ENCODE data around the gene NAA11. TPM values are rescaled to one million over a fixed set of nuclear protein-coding genes. Genes with fewer than 3 reads are reported as not detected.
A peak's percentile ranks its signal among the peaks of the same experiment; 100 is the strongest.

NAA11 gene
- total RNA-seq (not detected), polyA plus RNA-seq (not detected), total RNA-seq (0 reads per million in 6 experiments)

DNA sequence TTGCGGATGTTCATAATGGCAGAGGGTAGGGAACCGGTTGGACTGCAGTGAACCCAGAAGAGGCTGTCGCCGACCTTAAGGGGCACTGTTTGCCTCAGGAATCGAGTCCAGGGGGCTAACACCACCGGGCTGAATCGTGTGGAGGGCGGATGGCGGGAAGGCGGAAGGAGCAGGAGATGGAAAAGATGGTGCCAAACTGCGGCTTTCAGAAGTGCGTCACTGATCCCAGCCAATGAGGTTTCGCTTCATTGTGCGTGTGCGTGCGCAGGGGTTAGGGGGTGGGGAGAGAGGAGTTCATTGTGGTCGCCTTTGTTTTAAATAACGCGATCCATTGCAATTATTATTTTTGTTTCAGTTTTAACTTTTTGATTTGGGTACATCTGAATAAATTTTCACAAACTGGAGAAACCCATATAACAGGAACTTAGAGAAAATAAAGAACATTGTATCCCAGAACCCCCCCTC is at the start of gene NAA11:
Gene NAA11, minus strand, starts transcription at position 198 of the 465 bp plus-strand sequence. Its CDS starts 184 bp downstream, at position 14.
- DNase-seq = no peak
- Mint-ChIP-seq H3K27me3 (no peaks in the 10 kb centered on the region), H3K9me3 (no peaks in the 10 kb centered on the region), H3K4me1 (no peaks in the 10 kb centered on the region), H3K36me3 (no peaks in the 10 kb centered on the region), H3K27ac (no peak within 1 kb of the TSS), H3K4me3 (no peak within 1 kb of the TSS)
- no peak for ATAC-seq
- POLR2A ChIA-PET = no interaction called here

DNA sequence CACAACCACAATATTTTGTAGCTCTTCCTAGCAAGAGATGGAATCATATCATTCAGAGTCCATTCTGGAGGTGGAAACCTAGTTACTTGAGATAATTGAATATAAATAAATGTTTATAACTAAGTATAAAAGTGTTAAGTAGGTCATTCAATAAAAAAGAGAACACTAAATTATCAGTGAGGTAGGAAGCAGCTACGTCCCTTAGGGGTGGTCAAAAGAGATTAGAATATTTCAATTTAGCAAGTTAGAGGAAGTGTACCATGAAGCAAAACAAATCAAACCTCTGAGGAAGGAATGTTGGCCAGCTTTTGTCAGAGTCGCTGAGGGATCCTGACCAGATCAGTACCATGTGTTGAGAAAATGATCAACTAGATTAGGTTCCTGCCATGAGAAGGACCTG is 44.2 kb upstream of the NAA11 start:
- ATAC-seq = no peak

DNA sequence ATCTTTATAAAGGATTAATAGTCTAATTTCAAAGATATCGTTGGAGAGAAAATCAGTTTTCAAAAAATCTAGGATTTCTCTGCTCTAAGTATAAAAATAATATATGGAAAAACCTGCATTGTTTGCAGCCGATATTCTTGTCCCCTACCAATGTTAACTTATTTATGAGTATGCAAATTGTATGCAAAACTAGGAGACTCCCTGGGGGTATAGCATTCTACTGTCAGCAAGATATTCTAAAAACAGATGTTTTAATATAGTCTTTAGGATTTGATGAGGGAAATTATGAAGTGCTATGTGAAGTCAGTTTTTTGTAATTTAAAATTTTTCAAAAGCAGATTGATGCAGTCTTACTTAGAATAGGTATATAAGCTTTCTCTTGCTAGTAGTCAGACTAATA is 41.2 kb upstream of the NAA11 start:
- ATAC-seq = no peak
- POLR2A ChIA-PET = no interaction called here
- no peak for DNase-seq

More for the DNA sequence above, 44.2 kb upstream of the NAA11 start:
- POLR2A ChIA-PET = no interaction called here
- no peaks in the 10 kb centered on the region for H3K4me1 Mint-ChIP-seq
- H3K4me3 Mint-ChIP-seq = no peak overlapping the region
- H3K36me3 Mint-ChIP-seq = no peaks in the 10 kb centered on the region
- H3K9me3 Mint-ChIP-seq = peaks cover 0 to 3% (median 0%) of the 10 kb centered on the region in 9 donors
- H3K27ac Mint-ChIP-seq = no peak overlapping the region
- no peak for DNase-seq
- H3K27me3 Mint-ChIP-seq = no peaks in the 10 kb centered on the region

DNA sequence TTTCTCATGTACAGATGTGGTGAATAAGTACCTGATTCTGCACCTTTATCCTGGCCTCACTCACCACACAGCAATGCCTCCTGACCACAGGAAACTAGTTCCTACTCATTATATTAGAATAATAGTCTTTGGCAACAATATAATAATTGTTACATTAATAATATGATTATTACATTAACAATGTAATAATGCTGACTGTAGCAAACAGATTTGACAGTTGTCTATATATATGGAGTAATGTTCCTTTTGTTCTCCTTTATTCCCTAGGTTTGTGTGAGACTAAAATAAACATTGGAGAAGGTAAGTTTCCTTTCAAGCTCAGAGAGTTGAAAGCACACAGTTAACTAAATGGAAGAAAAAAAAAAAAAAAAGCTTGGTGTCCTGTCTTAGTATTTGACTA is 40.6 kb upstream of the NAA11 start:
- no peaks in the 10 kb centered on the region for H3K36me3 Mint-ChIP-seq
- H3K27me3 Mint-ChIP-seq = no peaks in the 10 kb centered on the region
- no peak overlapping the region for H3K27ac Mint-ChIP-seq
- H3K4me3 Mint-ChIP-seq = no peak overlapping the region
- H3K4me1 Mint-ChIP-seq = no peaks in the 10 kb centered on the region
- no peak for DNase-seq
- H3K9me3 Mint-ChIP-seq = peaks cover 0 to 3% (median 0%) of the 10 kb centered on the region in 9 donors
- ATAC-seq = no peak
- POLR2A ChIA-PET = no interaction called here

More for the DNA sequence above, 41.2 kb upstream of the NAA11 start:
- Mint-ChIP-seq H3K36me3 (no peaks in the 10 kb centered on the region), H3K27ac (no peak overlapping the region), H3K4me3 (no peak overlapping the region), H3K27me3 (no peaks in the 10 kb centered on the region), H3K9me3 (peaks cover 0 to 3% (median 0%) of the 10 kb centered on the region in 9 donors), H3K4me1 (no peaks in the 10 kb centered on the region)

DNA sequence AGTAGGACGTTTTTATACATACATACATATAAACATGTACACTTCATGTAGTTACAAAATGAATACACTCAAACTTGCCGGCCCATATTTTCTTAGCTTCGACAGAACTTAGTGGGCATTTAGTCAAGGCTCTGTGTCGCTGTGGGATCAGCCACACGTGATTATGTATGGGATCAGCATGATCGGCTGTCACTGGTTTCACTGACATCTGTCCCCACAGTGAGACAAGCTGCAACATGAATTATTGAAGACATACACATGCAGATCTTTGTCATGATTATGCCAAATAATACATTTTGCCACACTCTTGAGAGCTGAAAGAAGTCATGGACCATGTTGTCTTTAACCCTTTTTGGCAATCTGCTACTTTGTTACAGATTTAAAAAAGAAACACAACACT is 38.2 kb upstream of the NAA11 start:
- Mint-ChIP-seq H3K4me1 (no peaks in the 10 kb centered on the region), H3K27ac (no peak overlapping the region), H3K9me3 (no peaks in the 10 kb centered on the region), H3K4me3 (no peak overlapping the region), H3K27me3 (no peaks in the 10 kb centered on the region), H3K36me3 (no peaks in the 10 kb centered on the region)
- ATAC-seq (no peak), DNase-seq (no peak)
- POLR2A ChIA-PET = no interaction called here

DNA sequence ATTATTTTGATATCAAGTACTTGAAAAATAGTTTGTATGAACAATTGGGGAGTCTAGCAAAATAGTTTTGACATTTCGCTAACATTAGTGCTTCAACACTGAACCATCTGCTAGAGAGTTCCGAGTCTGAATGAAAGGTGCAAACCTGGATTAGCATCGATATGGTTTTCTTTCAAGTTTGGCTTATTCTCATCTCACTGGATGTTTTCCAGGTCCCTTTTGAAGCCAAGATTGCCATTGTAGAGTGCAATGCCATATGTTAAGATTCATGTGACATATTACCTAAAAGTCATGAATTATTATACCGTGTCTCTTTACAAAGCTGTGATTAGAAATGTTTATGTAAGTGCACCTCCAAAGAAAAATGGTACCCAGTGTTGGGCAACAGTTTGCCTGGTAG is 36.8 kb upstream of the NAA11 start:
- no peak overlapping the region for H3K4me3 Mint-ChIP-seq
- H3K36me3 Mint-ChIP-seq = no peaks in the 10 kb centered on the region
- no peaks in the 10 kb centered on the region for H3K9me3 Mint-ChIP-seq
- H3K27ac Mint-ChIP-seq = no peak overlapping the region
- POLR2A ChIA-PET = no interaction called here
- DNase-seq (no peak), ATAC-seq (no peak)
- no peaks in the 10 kb centered on the region for H3K4me1 Mint-ChIP-seq
- no peaks in the 10 kb centered on the region for H3K27me3 Mint-ChIP-seq

DNA sequence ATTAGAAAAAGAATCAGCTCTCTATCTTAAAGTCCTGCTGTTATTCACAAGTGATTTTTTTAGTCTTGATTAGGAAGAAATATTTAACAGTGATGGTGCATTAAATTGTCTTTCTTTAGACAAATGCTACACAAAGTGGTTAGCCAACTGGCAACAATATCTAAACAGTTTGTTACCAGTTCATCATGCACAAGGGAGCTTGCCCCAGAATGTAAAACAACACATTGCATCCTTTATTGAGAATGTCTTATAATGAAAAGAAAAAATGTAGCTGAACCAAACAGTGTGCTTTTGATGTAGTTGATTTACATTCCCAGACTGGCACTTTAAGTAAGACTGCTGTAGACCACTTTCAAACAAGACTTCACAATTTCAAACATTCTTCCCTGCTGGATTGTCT is 34.1 kb upstream of the NAA11 start:
- ATAC-seq (no peak), DNase-seq (no peak)
- Mint-ChIP-seq H3K4me1 (no peaks in the 10 kb centered on the region), H3K4me3 (no peak overlapping the region), H3K9me3 (no peaks in the 10 kb centered on the region), H3K27ac (no peak overlapping the region), H3K27me3 (no peaks in the 10 kb centered on the region), H3K36me3 (no peaks in the 10 kb centered on the region)
- POLR2A ChIA-PET = no interaction called here

DNA sequence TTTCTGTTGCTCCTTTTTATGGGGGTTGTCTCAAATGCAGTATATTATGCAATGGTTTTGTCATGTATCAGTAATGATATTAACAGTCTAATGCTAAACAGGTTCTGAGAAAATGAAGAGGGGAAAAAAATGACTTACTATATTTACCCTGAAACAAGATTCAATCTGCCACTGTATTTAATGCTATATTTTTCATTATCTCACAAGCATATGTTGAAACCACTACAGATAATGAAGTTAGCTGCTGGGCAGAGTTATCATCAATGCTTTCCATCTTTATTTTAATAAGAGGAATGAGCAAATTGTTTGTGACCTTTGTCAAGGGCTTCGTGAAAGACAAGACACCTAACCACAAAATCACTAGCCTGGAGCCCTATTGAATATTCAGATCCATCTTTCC is 32.6 kb upstream of the NAA11 start:
- Mint-ChIP-seq H3K4me3 (no peak overlapping the region), H3K4me1 (no peaks in the 10 kb centered on the region), H3K27me3 (no peaks in the 10 kb centered on the region), H3K27ac (no peak overlapping the region), H3K36me3 (no peaks in the 10 kb centered on the region), H3K9me3 (no peaks in the 10 kb centered on the region)
- POLR2A ChIA-PET = no interaction called here
- DNase-seq (no peak), ATAC-seq (no peak)

DNA sequence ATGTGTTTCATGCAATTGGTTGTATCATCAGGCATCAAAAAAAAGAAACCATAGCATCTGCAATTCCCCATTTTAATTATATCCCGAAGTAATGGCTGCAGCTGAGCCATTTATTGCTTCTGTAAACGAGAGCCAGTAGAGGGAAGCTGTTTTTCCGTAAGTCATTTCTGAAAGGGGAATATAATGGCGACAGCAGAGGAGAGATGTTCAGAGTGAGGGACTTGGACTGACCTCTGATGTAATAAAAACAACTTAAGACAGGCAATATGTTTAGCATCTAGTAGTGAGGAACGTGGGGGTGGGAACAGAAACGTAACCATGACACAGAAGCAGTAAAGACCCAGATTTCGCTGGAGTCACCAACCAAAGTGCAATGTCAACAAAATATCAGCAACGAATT is 31.5 kb upstream of the NAA11 start:
- no peaks in the 10 kb centered on the region for H3K27me3 Mint-ChIP-seq
- H3K9me3 Mint-ChIP-seq = no peaks in the 10 kb centered on the region
- H3K36me3 Mint-ChIP-seq = no peaks in the 10 kb centered on the region
- no peak overlapping the region for H3K4me3 Mint-ChIP-seq
- ATAC-seq (no peak), DNase-seq (no peak)
- no peak overlapping the region for H3K27ac Mint-ChIP-seq
- no peaks in the 10 kb centered on the region for H3K4me1 Mint-ChIP-seq
- POLR2A ChIA-PET = no interaction called here

DNA sequence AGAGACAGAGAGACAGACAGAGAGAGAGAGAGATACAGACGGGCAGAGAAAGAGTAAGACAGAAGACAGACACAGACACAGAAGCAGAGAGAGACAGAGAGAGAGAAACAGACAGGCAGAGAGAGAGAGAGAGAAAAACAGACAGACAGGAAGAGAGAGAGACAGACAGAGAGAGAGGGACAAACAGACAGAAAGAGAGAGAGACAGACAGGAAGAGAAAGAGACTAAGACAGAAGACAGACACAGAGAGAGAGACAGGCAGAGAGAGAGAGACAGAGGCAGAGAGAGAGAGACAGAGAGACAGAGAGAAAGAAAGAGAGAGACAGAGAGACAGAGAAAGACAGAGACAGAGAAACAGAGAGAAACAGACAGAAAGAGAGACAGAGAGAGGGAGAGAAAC is 27.2 kb upstream of the NAA11 start:
- H3K27me3 Mint-ChIP-seq = peaks cover 0 to 3% (median 0%) of the 10 kb centered on the region in 5 donors
- H3K36me3 Mint-ChIP-seq = peaks cover 0 to 5% (median 0%) of the 10 kb centered on the region in 3 donors
- no peak overlapping the region for H3K27ac Mint-ChIP-seq
- DNase-seq (no peak), ATAC-seq (no peak)
- H3K4me1 Mint-ChIP-seq = no peaks in the 10 kb centered on the region
- peaks cover 0 to 13% (median 4%) of the 10 kb centered on the region in 9 donors for H3K9me3 Mint-ChIP-seq
- POLR2A ChIA-PET = no interaction called here
- no peak overlapping the region for H3K4me3 Mint-ChIP-seq

DNA sequence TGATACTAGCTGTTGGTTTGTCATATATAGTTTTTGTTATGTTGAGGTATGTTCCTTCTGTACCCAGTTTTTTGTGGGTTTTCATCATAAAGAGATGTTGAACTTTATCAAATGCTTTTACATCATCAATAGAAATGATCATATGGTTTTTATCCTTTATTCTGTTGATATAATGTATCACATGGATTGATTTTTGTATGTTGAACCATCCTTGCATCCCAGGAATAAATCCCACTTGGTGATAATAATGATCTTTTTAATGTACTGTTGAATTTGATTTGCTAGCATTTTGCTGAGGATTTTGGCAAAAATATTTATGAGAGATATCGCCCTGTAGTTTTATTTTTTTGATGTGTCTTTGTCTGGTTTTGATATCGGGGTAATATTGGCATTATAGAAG is 22.5 kb upstream of the NAA11 start:
- no peak for ATAC-seq
- Mint-ChIP-seq H3K4me3 (no peak overlapping the region), H3K9me3 (peaks cover 0 to 30% (median 16%) of the 10 kb centered on the region in 9 donors), H3K27ac (no peak overlapping the region), H3K27me3 (peaks cover 0 to 3% (median 0%) of the 10 kb centered on the region in 5 donors), H3K36me3 (peaks cover 0 to 10% (median 0%) of the 10 kb centered on the region in 3 donors), H3K4me1 (no peaks in the 10 kb centered on the region)
- POLR2A ChIA-PET = no interaction called here
- no peak for DNase-seq

DNA sequence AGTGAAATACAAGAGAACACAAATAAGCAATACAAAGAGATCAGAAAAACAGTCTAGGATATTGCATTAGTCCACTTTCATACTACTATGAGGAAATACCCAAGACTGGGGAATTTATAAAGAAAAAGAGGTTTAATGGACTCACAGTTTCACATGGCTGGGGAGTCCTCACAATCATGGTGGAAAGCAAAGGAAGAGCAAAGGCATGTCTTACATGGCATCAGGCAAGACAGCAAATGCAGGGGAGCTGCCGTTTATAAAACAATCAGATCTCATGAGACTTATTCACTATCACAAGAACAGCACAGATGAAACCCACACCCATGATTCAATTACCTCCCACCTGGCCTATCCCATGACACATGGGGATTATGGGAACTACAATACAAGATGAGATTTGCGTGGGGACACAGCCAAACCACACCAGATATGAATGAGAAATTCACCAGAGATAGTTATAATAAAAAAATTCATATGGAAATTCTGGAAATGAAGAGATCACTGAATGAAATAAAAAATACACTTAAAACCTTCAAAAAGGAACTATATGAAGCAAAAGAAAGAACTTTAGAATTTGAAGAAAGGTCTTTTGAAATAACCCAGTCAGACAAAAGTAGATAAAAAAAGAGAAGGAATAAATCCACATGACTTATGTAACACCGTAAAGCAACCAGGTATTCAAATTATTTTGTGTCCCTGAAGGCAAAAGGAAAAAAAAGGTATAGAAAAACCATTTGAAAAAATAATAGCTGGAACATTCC is 16.2 kb upstream of the NAA11 start:
- ATAC-seq = no peak
- H3K27ac Mint-ChIP-seq = no peak overlapping the region
- no peaks in the 10 kb centered on the region for H3K27me3 Mint-ChIP-seq
- no peaks in the 10 kb centered on the region for H3K4me1 Mint-ChIP-seq
- H3K4me3 Mint-ChIP-seq = no peak overlapping the region
- H3K36me3 Mint-ChIP-seq = peaks cover 0 to 19% (median 0%) of the 10 kb centered on the region in 3 donors
- no peak for DNase-seq
- POLR2A ChIA-PET = no interaction called here
- peaks cover 11 to 46% (median 27%) of the 10 kb centered on the region in 9 donors for H3K9me3 Mint-ChIP-seq

DNA sequence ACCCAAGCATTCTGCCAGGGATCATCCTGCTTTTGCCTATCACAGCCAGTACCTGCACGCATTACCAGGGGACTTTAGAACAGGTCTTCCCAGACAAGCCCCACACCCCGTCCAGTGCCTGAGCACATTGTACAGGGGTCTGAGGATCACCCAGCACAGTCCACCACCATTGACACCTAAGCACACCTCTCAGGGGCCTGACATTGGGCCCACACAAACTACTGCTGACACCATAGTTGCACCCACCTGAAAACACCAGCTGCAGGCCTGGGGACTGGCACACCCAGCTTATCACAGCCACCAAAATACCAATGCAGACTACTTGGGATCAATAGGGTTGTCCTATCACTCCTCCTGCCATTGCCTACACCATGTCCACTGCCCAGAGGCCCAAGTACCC is 14.7 kb upstream of the NAA11 start:
- Mint-ChIP-seq H3K9me3 (peaks cover 11 to 46% (median 23%) of the 10 kb centered on the region in 9 donors), H3K4me3 (no peak overlapping the region), H3K4me1 (no peaks in the 10 kb centered on the region), H3K27me3 (peaks cover 0 to 4% (median 0%) of the 10 kb centered on the region in 5 donors), H3K27ac (no peak overlapping the region), H3K36me3 (peaks cover 0 to 14% (median 0%) of the 10 kb centered on the region in 3 donors)
- no peak for ATAC-seq
- DNase-seq = peak in 1 of 10 donors; percentile 61
- POLR2A ChIA-PET = no interaction called here

DNA sequence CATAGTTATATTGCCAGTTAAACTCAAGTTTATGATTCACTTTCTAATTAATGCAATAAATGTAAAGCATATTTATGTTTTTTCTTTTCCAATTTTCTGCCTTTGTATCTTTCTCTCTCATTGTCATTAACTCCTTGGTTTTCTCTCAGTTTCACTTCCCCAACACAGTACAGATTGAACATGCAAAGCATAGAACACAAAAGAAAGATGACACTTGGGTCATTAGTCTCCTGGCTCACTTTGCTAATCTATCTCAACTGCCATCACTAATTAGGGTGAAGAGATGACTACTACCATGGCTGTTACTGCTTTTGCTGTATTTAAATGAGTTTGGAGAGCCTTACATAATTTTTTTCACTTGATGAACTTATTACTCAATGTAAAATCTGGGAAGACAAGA is 12.3 kb upstream of the NAA11 start:
- no peak overlapping the region for H3K27ac Mint-ChIP-seq
- no peak for ATAC-seq
- H3K9me3 Mint-ChIP-seq = peaks cover 8 to 27% (median 17%) of the 10 kb centered on the region in 9 donors
- H3K4me1 Mint-ChIP-seq = no peaks in the 10 kb centered on the region
- H3K36me3 Mint-ChIP-seq = peaks cover 0 to 14% (median 0%) of the 10 kb centered on the region in 3 donors
- DNase-seq = no peak
- peaks cover 0 to 4% (median 0%) of the 10 kb centered on the region in 5 donors for H3K27me3 Mint-ChIP-seq
- H3K4me3 Mint-ChIP-seq = no peak overlapping the region
- POLR2A ChIA-PET = no interaction called here

All from naive thymus-derived CD8-positive, alpha-beta T cell (primary cell).